ENCODE results near the gene ASTN2. TPM values are rescaled to one million over a fixed set of nuclear protein-coding genes. Genes with fewer than 3 reads are reported as not detected.

The ASTN2 gene
- total RNA-seq, 4 donors from 2014 or later, result 3.0 to 7.0 (median 5.2) TPM

GRCh38 chr9:116857321-116857720, 557.5 kb downstream of the ASTN2 start:
- Histone ChIP-seq H3K4me1 (no peaks in the 10 kb centered on the region), H3K9me3 (no peaks in the 10 kb centered on the region), H3K27me3 (no peaks in the 10 kb centered on the region), H3K4me3 (no peak overlapping the region), H3K27ac (no peak overlapping the region), H3K36me3 (no peaks in the 10 kb centered on the region)
- 0 to 98% methylated on average over 1 to 2 of the region's 2 CpGs for WGBS, 2 donors (ENCODE audit: low coverage in 1 of 2)
- intact Hi-C loops (cut with DNase I; ENCODE audit: low total_unique reads) (no loop called here), in situ Hi-C loops (cut with MboI; ENCODE audit: low pct_ligation_motif_present in 1 of 4, low pct_unique_long_range_greater_than_20kb in 1 of 4, low sequenced_read_pairs in 3 of 4) (no loop called here)
- TF ChIP-seq POLR2A (IDR thresholded peaks at IDR 0.05), result no peak
- TF ChIP-seq POLR2AphosphoS5 (IDR thresholded peaks at IDR 0.05), result no peak
- TF ChIP-seq EP300 (IDR thresholded peaks at IDR 0.05; ENCODE audit: low read depth), result no peak
- TF ChIP-seq, protein P1, sequence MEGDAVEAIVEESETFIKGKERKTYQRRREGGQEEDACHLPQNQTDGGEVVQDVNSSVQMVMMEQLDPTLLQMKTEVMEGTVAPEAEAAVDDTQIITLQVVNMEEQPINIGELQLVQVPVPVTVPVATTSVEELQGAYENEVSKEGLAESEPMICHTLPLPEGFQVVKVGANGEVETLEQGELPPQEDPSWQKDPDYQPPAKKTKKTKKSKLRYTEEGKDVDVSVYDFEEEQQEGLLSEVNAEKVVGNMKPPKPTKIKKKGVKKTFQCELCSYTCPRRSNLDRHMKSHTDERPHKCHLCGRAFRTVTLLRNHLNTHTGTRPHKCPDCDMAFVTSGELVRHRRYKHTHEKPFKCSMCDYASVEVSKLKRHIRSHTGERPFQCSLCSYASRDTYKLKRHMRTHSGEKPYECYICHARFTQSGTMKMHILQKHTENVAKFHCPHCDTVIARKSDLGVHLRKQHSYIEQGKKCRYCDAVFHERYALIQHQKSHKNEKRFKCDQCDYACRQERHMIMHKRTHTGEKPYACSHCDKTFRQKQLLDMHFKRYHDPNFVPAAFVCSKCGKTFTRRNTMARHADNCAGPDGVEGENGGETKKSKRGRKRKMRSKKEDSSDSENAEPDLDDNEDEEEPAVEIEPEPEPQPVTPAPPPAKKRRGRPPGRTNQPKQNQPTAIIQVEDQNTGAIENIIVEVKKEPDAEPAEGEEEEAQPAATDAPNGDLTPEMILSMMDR (IDR thresholded peaks at IDR 0.05), result no peak
- no peak for DNase-seq

GRCh38 chr9:116855881-116856662, 558.8 kb downstream of the ASTN2 start:
- no peak for TF ChIP-seq EP300 (IDR thresholded peaks at IDR 0.05; ENCODE audit: low read depth)
- no peak for TF ChIP-seq POLR2AphosphoS5 (IDR thresholded peaks at IDR 0.05)
- TF ChIP-seq, protein P1 (IDR thresholded peaks at IDR 0.05), result no peak
- TF ChIP-seq POLR2A (IDR thresholded peaks at IDR 0.05), result no peak
- intact Hi-C loops (cut with DNase I; ENCODE audit: low total_unique reads), result no loop called here
- no peak overlapping the region for H3K4me3 ChIP-seq
- H3K27me3 ChIP-seq, result no peaks in the 10 kb centered on the region
- in situ Hi-C loops (cut with MboI; ENCODE audit: low pct_ligation_motif_present in 1 of 4, low pct_unique_long_range_greater_than_20kb in 1 of 4, low sequenced_read_pairs in 3 of 4), result no loop called here
- no peaks in the 10 kb centered on the region for H3K36me3 ChIP-seq
- H3K4me1 ChIP-seq, result no peaks in the 10 kb centered on the region
- DNase-seq, result no peak
- H3K27ac ChIP-seq, result no peak overlapping the region
- 52 to 57% methylated on average over 3 to 4 of the region's 4 CpGs for WGBS, 2 donors (ENCODE audit: low coverage in 1 of 2)
- no peaks in the 10 kb centered on the region for H3K9me3 ChIP-seq

DNA sequence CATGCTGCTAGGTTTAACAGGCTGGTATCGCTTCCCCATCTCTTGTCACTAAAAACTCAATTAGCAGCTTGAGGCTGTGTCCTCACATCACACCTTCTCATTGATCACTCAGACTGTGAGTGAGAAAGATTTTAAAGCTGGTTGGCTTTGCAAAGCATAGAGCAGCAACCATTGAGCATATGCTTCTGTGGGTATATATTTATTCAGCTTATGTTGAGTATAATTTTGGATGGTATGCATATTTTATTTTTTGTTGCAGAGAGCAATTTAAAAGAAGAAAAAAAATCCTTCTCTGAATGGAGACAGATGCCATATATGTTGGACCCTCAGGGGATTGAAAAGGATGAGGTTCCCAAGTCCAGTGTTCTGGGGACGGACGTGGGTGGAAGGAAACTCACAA, 565.1 kb downstream of the ASTN2 start:
- in situ Hi-C loops (cut with MboI; ENCODE audit: low pct_ligation_motif_present in 1 of 4, low pct_unique_long_range_greater_than_20kb in 1 of 4, low sequenced_read_pairs in 3 of 4), result no loop called here

DNA sequence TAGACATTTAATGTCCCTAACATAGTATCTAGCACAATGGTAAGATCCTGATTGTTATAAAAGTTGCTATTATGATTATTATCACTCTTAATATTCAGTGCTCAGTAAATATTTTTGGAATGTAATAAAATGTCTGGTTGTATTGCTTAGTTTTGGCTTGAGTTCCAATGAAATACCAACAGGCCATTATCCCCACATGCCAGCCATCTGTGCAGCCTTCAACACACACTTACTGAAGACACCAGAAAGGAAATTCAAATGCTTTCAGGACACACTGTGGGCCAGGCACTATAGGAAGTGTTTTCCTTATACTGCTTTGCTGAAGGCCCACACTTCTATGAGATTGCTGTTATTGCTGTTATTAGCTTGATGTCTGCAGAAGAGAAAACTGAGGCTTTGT, 570.2 kb downstream of the ASTN2 start:
- Histone ChIP-seq H3K27ac (no peak overlapping the region), H3K36me3 (no peaks in the 10 kb centered on the region), H3K4me3 (no peak overlapping the region), H3K4me1 (no peaks in the 10 kb centered on the region), H3K27me3 (no peaks in the 10 kb centered on the region), H3K9me3 (no peaks in the 10 kb centered on the region)
- in situ Hi-C loops (cut with MboI; ENCODE audit: low pct_ligation_motif_present in 1 of 4, low pct_unique_long_range_greater_than_20kb in 1 of 4, low sequenced_read_pairs in 3 of 4) (no loop called here), intact Hi-C loops (cut with DNase I; ENCODE audit: low total_unique reads) (no loop called here)
- TF ChIP-seq POLR2A (IDR thresholded peaks at IDR 0.05), result no peak
- no peak for TF ChIP-seq POLR2AphosphoS5 (IDR thresholded peaks at IDR 0.05)
- TF ChIP-seq, protein P1 (IDR thresholded peaks at IDR 0.05), result no peak
- no peak for TF ChIP-seq EP300 (IDR thresholded peaks at IDR 0.05; ENCODE audit: low read depth)
- no peak for DNase-seq

More for the DNA sequence above, 565.1 kb downstream of the ASTN2 start:
- no peak overlapping the region for H3K4me3 ChIP-seq
- no peaks in the 10 kb centered on the region for H3K36me3 ChIP-seq
- 62 to 74% methylated on average over 3 of the region's 3 CpGs for WGBS, 2 donors (ENCODE audit: low coverage in 1 of 2)
- no peaks in the 10 kb centered on the region for H3K9me3 ChIP-seq
- intact Hi-C loops (cut with DNase I; ENCODE audit: low total_unique reads), result no loop called here
- no peaks in the 10 kb centered on the region for H3K4me1 ChIP-seq
- no peaks in the 10 kb centered on the region for H3K27me3 ChIP-seq
- no peak for TF ChIP-seq POLR2AphosphoS5 (IDR thresholded peaks at IDR 0.05)
- TF ChIP-seq EP300 (IDR thresholded peaks at IDR 0.05; ENCODE audit: low read depth), result no peak
- TF ChIP-seq, protein P1 (IDR thresholded peaks at IDR 0.05), result no peak
- no peak for TF ChIP-seq POLR2A (IDR thresholded peaks at IDR 0.05)
- H3K27ac ChIP-seq, result no peak overlapping the region
- DNase-seq, result no peak

Measured in transverse colon (tissue), 4 donors.